ENCODE results near the gene AKR1D1. TPM values are rescaled to one million over a fixed set of nuclear protein-coding genes. Genes with fewer than 3 reads are reported as not detected.

AKR1D1 gene
- total and polyA plus RNA-seq, 2 donors (not counting 1 experiment from before 2014, with no cell fraction given): not detected

- H3K79me2 ChIP-seq (ENCODE audit: control insufficient read depth, insufficient read depth, low read length): no peaks in the 10 kb centered on the region
- H3K4me1 ChIP-seq (ENCODE audit: control insufficient read depth, extremely low read depth, insufficient read depth, low read length): no peaks in the 10 kb centered on the region
- no peak overlapping the region for H3K9ac ChIP-seq (ENCODE audit: insufficient read depth, low read length)
- DNase-seq (ENCODE audit: low read depth in 2 of 2): no peak
- H4K20me1 ChIP-seq (ENCODE audit: control insufficient read depth, extremely low read depth, insufficient read depth, low read length): no peaks in the 10 kb centered on the region
- no peaks in the 10 kb centered on the region for H3K36me3 ChIP-seq (ENCODE audit: control insufficient read depth, insufficient read depth, low read length)
- H3K27ac ChIP-seq (ENCODE audit: insufficient read depth, low read length): no peak overlapping the region
- H3K27me3 ChIP-seq (ENCODE audit: control insufficient read depth, insufficient read depth, low read length): no peaks in the 10 kb centered on the region
- no peak overlapping the region for H2AFZ ChIP-seq (ENCODE audit: low read length)
- no peak overlapping the region for H3K4me3 ChIP-seq (replicated peaks in 1 of 4; ENCODE audit: control extremely low read depth in 1 of 4, insufficient read depth in 1 of 4, low read depth in 3 of 4, low read length in 4 of 4)
- H3K9me3 ChIP-seq (ENCODE audit: control insufficient read depth, insufficient read depth, low read depth, low read length): no peaks in the 10 kb centered on the region
- H3K4me2 ChIP-seq (ENCODE audit: extremely low read depth, insufficient read depth, low read length): no peak overlapping the region
- TF ChIP-seq CTCF (conservative IDR thresholded peaks at IDR 0.05 in 1 of 2, IDR thresholded peaks at IDR 0.05 in 1 of 2; ENCODE audit: low read depth in 1 of 2, low read length in 2 of 2): no peak
- no peak for TF ChIP-seq EZH2 (IDR thresholded peaks at IDR 0.05; ENCODE audit: low read length, missing control alignments)
These were observed 53.4 kb downstream of the AKR1D1 start for GRCh38 chr7:138129551-138130165.

- DNase-seq (ENCODE audit: low read depth in 2 of 2): no peak
- Histone ChIP-seq H3K27ac (ENCODE audit: insufficient read depth, low read length) (no peak overlapping the region), H3K9ac (ENCODE audit: insufficient read depth, low read length) (no peak overlapping the region), H3K4me1 (ENCODE audit: control insufficient read depth, extremely low read depth, insufficient read depth, low read length) (no peaks in the 10 kb centered on the region), H3K4me2 (ENCODE audit: extremely low read depth, insufficient read depth, low read length) (no peak overlapping the region), H3K4me3 (replicated peaks in 1 of 4; ENCODE audit: control extremely low read depth in 1 of 4, insufficient read depth in 1 of 4, low read depth in 3 of 4, low read length in 4 of 4) (no peak overlapping the region), H3K79me2 (ENCODE audit: control insufficient read depth, insufficient read depth, low read length) (no peaks in the 10 kb centered on the region), H3K27me3 (ENCODE audit: control insufficient read depth, insufficient read depth, low read length) (no peaks in the 10 kb centered on the region), H3K36me3 (ENCODE audit: control insufficient read depth, insufficient read depth, low read length) (no peaks in the 10 kb centered on the region), H2AFZ (ENCODE audit: low read length) (no peak overlapping the region), H4K20me1 (ENCODE audit: control insufficient read depth, extremely low read depth, insufficient read depth, low read length) (no peaks in the 10 kb centered on the region), H3K9me3 (ENCODE audit: control insufficient read depth, insufficient read depth, low read depth, low read length) (no peaks in the 10 kb centered on the region)
- no peak for TF ChIP-seq EZH2 (IDR thresholded peaks at IDR 0.05; ENCODE audit: low read length, missing control alignments)
- no peak for TF ChIP-seq CTCF (conservative IDR thresholded peaks at IDR 0.05 in 1 of 2, IDR thresholded peaks at IDR 0.05 in 1 of 2; ENCODE audit: low read depth in 1 of 2, low read length in 2 of 2)
These were observed 61.3 kb downstream of the AKR1D1 start for GRCh38 chr7:138137423-138138171.

GRCh38 chr7:138138244-138138643 is 62.0 kb downstream of the AKR1D1 start:
- Histone ChIP-seq H4K20me1 (ENCODE audit: control insufficient read depth, extremely low read depth, insufficient read depth, low read length) (no peaks in the 10 kb centered on the region), H3K27me3 (ENCODE audit: control insufficient read depth, insufficient read depth, low read length) (no peaks in the 10 kb centered on the region), H3K4me2 (ENCODE audit: extremely low read depth, insufficient read depth, low read length) (no peak overlapping the region), H3K79me2 (ENCODE audit: control insufficient read depth, insufficient read depth, low read length) (no peaks in the 10 kb centered on the region), H3K9me3 (ENCODE audit: control insufficient read depth, insufficient read depth, low read depth, low read length) (no peaks in the 10 kb centered on the region), H3K36me3 (ENCODE audit: control insufficient read depth, insufficient read depth, low read length) (no peaks in the 10 kb centered on the region), H3K4me1 (ENCODE audit: control insufficient read depth, extremely low read depth, insufficient read depth, low read length) (no peaks in the 10 kb centered on the region), H3K9ac (ENCODE audit: insufficient read depth, low read length) (no peak overlapping the region), H3K27ac (ENCODE audit: insufficient read depth, low read length) (no peak overlapping the region), H3K4me3 (replicated peaks in 1 of 4; ENCODE audit: control extremely low read depth in 1 of 4, insufficient read depth in 1 of 4, low read depth in 3 of 4, low read length in 4 of 4) (no peak overlapping the region), H2AFZ (ENCODE audit: low read length) (no peak overlapping the region)
- TF ChIP-seq EZH2 (IDR thresholded peaks at IDR 0.05; ENCODE audit: low read length, missing control alignments): no peak
- no peak for TF ChIP-seq CTCF (conservative IDR thresholded peaks at IDR 0.05 in 1 of 2, IDR thresholded peaks at IDR 0.05 in 1 of 2; ENCODE audit: low read depth in 1 of 2, low read length in 2 of 2)
- DNase-seq (ENCODE audit: low read depth in 2 of 2): no peak
